ENCODE results near the gene MAP1B.

- TF ChIP-seq CTCF (IDR thresholded peaks at IDR 0.05; ENCODE audit: borderline replicate concordance, extremely low read depth, low read length, poor library complexity, severe bottlenecking) (no peak), EZH2 (IDR thresholded peaks at IDR 0.05; ENCODE audit: borderline replicate concordance, low read depth, low read length, severe bottlenecking) (no peak)
These were observed 29.9 kb upstream of the MAP1B start for GRCh38 chr5:72077390-72077789.
